ENCODE data around the gene AUP1.

AUP1 gene

DNA sequence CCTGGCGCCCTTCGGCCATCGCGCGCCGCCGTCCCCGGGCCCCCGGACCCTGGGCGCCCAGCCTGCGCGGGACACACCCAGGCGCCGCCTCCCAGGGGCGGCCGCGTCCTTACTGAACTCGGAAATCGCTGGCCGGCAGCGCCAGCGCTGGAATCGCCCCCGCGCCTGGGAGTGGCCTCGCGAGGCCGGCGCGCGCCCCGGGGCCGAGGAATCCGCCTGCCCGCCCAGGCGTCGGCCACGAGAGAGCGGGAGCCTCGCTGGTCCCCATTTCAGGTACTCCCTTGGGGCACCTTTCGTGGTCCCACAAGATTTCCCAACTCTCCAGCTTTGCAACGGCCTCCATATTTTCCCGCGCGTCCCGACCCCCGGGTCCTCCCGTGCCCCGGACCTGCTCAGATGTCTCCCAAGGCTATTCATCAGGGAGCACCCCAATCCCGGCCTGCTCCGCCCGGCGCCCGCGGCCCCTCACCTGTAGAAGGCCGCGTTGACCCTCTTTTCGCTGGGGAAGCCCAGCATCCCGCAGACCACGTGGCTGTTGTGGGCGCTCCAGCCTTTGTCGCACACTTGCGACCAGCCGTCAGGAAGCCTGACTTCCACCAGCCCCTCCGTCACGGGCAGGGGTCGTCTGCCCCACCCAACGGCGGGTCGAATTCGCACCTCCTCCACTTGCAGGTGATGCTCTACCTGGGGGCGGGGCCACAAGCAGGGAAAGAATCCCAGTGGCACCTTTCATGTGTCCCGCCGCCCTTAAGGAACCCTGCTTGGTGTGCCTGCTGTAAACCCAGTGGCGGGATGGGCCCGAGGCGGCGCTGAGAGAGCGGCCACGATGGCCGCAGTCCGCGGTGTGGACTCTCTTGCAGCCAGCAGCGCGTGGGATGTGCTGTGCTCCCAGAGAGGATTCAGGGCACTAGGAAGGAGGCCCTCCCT lies 19.7 kb upstream of the AUP1 start:
- Histone ChIP-seq H3K4me2 (no peak overlapping the region; the same call in 1 of the 2 replicates), H3K4me3 (IDR thresholded peaks at IDR 0.05; ENCODE audit: insufficient read depth, low read depth, low read length) (no peak overlapping the region), H3K9ac (no peak overlapping the region), H3K79me2 (ENCODE audit: insufficient read depth, low read depth) (no peaks in the 10 kb centered on the region), H2AFZ (ENCODE audit: low read depth) (peak overlapping the region; percentile 23), H3K4me1 (ENCODE audit: low read depth, poor library complexity, severe bottlenecking) (peaks cover 8% of the 10 kb centered on the region), H3K36me3 (ENCODE audit: insufficient read depth) (no peaks in the 10 kb centered on the region), H4K20me1 (ENCODE audit: insufficient read depth) (no peaks in the 10 kb centered on the region), H3K27ac (no peak overlapping the region), H3K27me3 (ENCODE audit: insufficient read depth, low read depth) (peaks cover 19% of the 10 kb centered on the region; the same call in 1 of the 2 replicates)
- TF ChIP-seq, protein P1, sequence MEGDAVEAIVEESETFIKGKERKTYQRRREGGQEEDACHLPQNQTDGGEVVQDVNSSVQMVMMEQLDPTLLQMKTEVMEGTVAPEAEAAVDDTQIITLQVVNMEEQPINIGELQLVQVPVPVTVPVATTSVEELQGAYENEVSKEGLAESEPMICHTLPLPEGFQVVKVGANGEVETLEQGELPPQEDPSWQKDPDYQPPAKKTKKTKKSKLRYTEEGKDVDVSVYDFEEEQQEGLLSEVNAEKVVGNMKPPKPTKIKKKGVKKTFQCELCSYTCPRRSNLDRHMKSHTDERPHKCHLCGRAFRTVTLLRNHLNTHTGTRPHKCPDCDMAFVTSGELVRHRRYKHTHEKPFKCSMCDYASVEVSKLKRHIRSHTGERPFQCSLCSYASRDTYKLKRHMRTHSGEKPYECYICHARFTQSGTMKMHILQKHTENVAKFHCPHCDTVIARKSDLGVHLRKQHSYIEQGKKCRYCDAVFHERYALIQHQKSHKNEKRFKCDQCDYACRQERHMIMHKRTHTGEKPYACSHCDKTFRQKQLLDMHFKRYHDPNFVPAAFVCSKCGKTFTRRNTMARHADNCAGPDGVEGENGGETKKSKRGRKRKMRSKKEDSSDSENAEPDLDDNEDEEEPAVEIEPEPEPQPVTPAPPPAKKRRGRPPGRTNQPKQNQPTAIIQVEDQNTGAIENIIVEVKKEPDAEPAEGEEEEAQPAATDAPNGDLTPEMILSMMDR (conservative IDR thresholded peaks at IDR 0.05; ENCODE audit: low read depth, low read length), result no peak

DNA sequence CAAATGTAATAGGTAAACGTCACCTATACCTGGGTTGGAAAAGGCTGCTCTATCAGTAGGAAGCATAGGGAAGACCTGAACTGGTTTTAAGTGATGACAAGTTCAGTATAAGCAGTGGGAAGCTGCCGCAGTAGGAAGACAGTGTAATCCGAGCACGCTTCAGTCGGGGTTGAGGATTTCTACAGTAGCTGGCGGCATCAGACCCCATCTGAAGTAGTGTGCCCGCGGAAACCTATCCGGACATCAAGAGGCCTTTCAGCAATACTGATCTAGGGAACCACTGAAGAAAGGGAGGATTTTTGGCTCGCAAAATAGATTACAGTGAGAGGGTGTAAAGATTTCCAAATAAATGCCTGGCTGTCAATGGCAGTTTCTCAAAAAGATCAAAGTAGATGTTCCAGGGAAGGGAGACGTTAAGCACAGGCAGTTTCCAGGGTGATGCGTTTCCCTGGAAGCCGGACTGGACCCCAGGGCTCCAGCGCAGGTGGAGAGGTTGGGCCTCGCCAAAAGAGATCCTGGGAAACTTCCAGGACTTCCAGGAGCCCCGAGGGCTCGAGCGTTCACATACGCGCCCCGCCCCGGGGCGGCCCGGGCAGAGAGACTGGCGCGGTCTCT lies 18.9 kb upstream of the AUP1 start:
- no peak overlapping the region for H3K9ac ChIP-seq
- H3K4me3 ChIP-seq (IDR thresholded peaks at IDR 0.05; ENCODE audit: insufficient read depth, low read depth, low read length), result no peak overlapping the region
- TF ChIP-seq, protein P1 (conservative IDR thresholded peaks at IDR 0.05; ENCODE audit: low read depth, low read length), result no peak
- H3K4me2 ChIP-seq, result no peak overlapping the region; the same call in 1 of the 2 replicates
- H3K27ac ChIP-seq, result no peak overlapping the region
- no peaks in the 10 kb centered on the region for H3K79me2 ChIP-seq (ENCODE audit: insufficient read depth, low read depth)
- H4K20me1 ChIP-seq (ENCODE audit: insufficient read depth), result no peaks in the 10 kb centered on the region
- 0 out of 2 replicates have a peak overlapping the region, but pooled peaks have one; percentile 23 for H2AFZ ChIP-seq (ENCODE audit: low read depth)
- no peaks in the 10 kb centered on the region for H3K36me3 ChIP-seq (ENCODE audit: insufficient read depth)
- peaks cover 19% of the 10 kb centered on the region; the same call in 1 of the 2 replicates for H3K27me3 ChIP-seq (ENCODE audit: insufficient read depth, low read depth)
- peaks cover 2% of the 10 kb centered on the region for H3K4me1 ChIP-seq (ENCODE audit: low read depth, poor library complexity, severe bottlenecking)

DNA sequence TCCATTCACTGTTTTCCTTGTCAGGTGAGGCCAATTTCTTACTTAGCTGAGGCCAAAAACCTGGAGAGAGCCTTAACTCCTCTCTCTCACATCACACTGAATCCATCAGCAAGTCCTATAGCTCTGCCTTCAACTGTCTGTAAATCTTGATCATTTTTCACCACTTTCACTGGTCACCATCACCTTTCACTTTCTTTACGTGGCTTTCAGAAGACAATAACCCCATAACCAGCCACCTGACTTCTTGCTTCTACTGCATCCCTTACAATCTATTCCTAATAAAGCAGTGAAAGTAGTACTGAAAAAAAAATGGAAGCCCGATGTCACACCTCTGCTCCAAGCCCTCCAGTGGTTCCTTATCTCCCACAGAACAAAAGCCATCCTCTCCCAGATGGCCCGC lies 16.5 kb upstream of the AUP1 start:
- no peak overlapping the region for H2AFZ ChIP-seq (ENCODE audit: low read depth)
- no peaks in the 10 kb centered on the region for H3K79me2 ChIP-seq (ENCODE audit: insufficient read depth, low read depth)
- no peak overlapping the region for H3K4me2 ChIP-seq
- no peaks in the 10 kb centered on the region for H3K36me3 ChIP-seq (ENCODE audit: insufficient read depth)
- no peak overlapping the region for H3K27ac ChIP-seq
- H4K20me1 ChIP-seq (ENCODE audit: insufficient read depth), result no peaks in the 10 kb centered on the region
- H3K4me1 ChIP-seq (ENCODE audit: low read depth, poor library complexity, severe bottlenecking), result no peaks in the 10 kb centered on the region
- no peak overlapping the region for H3K4me3 ChIP-seq (IDR thresholded peaks at IDR 0.05; ENCODE audit: insufficient read depth, low read depth, low read length)
- H3K9ac ChIP-seq, result no peak overlapping the region
- TF ChIP-seq, protein P1 (conservative IDR thresholded peaks at IDR 0.05; ENCODE audit: low read depth, low read length), result no peak
- peaks cover 16% of the 10 kb centered on the region; the same call in 1 of the 2 replicates for H3K27me3 ChIP-seq (ENCODE audit: insufficient read depth, low read depth)

DNA sequence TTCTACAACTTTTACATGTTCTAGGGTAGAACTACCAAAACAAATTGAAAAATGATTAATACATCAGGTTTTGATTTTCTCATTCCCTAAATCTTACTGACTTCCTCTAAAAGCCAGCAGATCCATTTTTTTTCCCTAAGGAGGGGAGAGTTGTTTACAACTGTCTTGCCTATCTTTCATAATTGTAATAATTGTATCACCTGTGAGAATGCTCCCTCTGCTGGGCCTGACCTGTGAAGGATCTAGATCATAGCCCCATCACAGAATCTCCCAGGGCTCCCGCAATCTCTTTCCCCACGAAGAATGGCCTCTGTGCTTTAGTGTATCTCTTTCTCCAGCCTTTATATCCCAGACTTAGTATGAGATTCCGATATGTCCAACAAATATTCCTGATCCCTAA lies 15.1 kb upstream of the AUP1 start:
- H3K27ac ChIP-seq, result no peak overlapping the region
- peaks cover 16% of the 10 kb centered on the region; the same call in 1 of the 2 replicates for H3K27me3 ChIP-seq (ENCODE audit: insufficient read depth, low read depth)
- TF ChIP-seq, protein P1 (conservative IDR thresholded peaks at IDR 0.05; ENCODE audit: low read depth, low read length), result 0 out of 2 replicates have a peak, but pooled peaks have one; percentile 31
- no peaks in the 10 kb centered on the region for H3K36me3 ChIP-seq (ENCODE audit: insufficient read depth)
- H2AFZ ChIP-seq (ENCODE audit: low read depth), result no peak overlapping the region
- no peak overlapping the region for H3K4me2 ChIP-seq
- no peak overlapping the region for H3K4me3 ChIP-seq (IDR thresholded peaks at IDR 0.05; ENCODE audit: insufficient read depth, low read depth, low read length)
- no peaks in the 10 kb centered on the region for H3K4me1 ChIP-seq (ENCODE audit: low read depth, poor library complexity, severe bottlenecking)
- no peaks in the 10 kb centered on the region for H3K79me2 ChIP-seq (ENCODE audit: insufficient read depth, low read depth)
- H3K9ac ChIP-seq, result no peak overlapping the region
- H4K20me1 ChIP-seq (ENCODE audit: insufficient read depth), result no peaks in the 10 kb centered on the region
